Mammary epithelial cell (primary cell): ENCODE measurements around the gene MICA.

Experiments used
- CTCF ChIP-seq, 2 donors: IDR thresholded peaks in 1 of 2; conservative IDR thresholded peaks in 1 of 2; 2 replicates each; pipeline ENCODE4 v1.5.1; 2011 to 2012; ENCODE audit warnings: inconsistent platforms in 2 of 2, low read length in 2 of 2, mild to moderate bottlenecking in 2 of 2, control low read depth in 1 of 2, low read depth in 1 of 2; ENCODE audit not compliant: insufficient read depth in 1 of 2; ENCODE audit errors: extremely low read depth in 1 of 2
- EZH2 ChIP-seq: IDR thresholded peaks from 2 replicates; pipeline ENCODE4 v1.6.1; 2012; ENCODE audit warnings: low read length, inconsistent platforms, borderline replicate concordance

- no peak for TF ChIP-seq CTCF (conservative IDR thresholded peaks at IDR 0.05 in 1 of 2, IDR thresholded peaks at IDR 0.05 in 1 of 2; ENCODE audit: extremely low read depth in 1 of 2, insufficient read depth in 1 of 2, low read depth in 1 of 2, low read length in 2 of 2)
- no peak for TF ChIP-seq EZH2
Observed at GRCh38 chr6:31453259-31453658, 49.9 kb downstream of the MICA start.
